Small intestine (tissue), 7 donors: ENCODE measurements around the gene CAMK4. TPM values are rescaled to one million over a fixed set of nuclear protein-coding genes. Genes with fewer than 3 reads are reported as not detected.
A peak's percentile ranks its signal among the peaks of the same experiment; 100 is the strongest.

Source experiments
- DNase-seq, 2 donors: peaks; one replicate each; pipeline versions ENCODE4 v3.0.0 to v3.0.0-alpha.2; 2013
- FAIRE-seq: peaks from 2 replicates; lab custom pipeline; 2012; peaks lifted over from hg19 to GRCh38; lab: Jason Lieb, UNC
- H3K27ac ChIP-seq, 3 donors: one replicate each; pipeline ENCODE4 v1.5.1; 2013; ENCODE audit warnings: low read length in 2 of 3, mild to moderate bottlenecking in 2 of 3, control low read depth in 1 of 3, inconsistent platforms in 1 of 3, low read depth in 1 of 3, moderate library complexity in 1 of 3
- H3K27me3 ChIP-seq, 3 donors: one replicate each; pipeline ENCODE4 v1.6.1; 2013; ENCODE audit warnings: low read length in 3 of 3, inconsistent platforms in 1 of 3; ENCODE audit not compliant: control insufficient read depth in 3 of 3, insufficient read depth in 3 of 3
- H3K36me3 ChIP-seq, 3 donors: one replicate each; pipeline ENCODE4 v1.6.1; 2013; ENCODE audit warnings: low read length in 3 of 3, inconsistent platforms in 1 of 3, low read depth in 1 of 3, mild to moderate bottlenecking in 1 of 3, moderate library complexity in 1 of 3; ENCODE audit not compliant: control insufficient read depth in 3 of 3, insufficient read depth in 2 of 3
- H3K4me1 ChIP-seq, 3 donors: one replicate each; pipeline ENCODE4 v1.6.1; 2013; ENCODE audit warnings: low read length in 2 of 3, inconsistent platforms in 1 of 3, low read depth in 1 of 3, mild to moderate bottlenecking in 1 of 3, moderate library complexity in 1 of 3; ENCODE audit not compliant: control insufficient read depth in 3 of 3, insufficient read depth in 2 of 3
- H3K4me3 ChIP-seq, 3 donors: one replicate each; pipeline ENCODE4 v1.5.1; 2013; ENCODE audit warnings: low read length in 3 of 3, control low read depth in 1 of 3, inconsistent platforms in 1 of 3, low read depth in 1 of 3, mild to moderate bottlenecking in 1 of 3, moderate library complexity in 1 of 3
- H3K9me3 ChIP-seq, 2 donors: one replicate each; pipeline ENCODE4 v1.6.1; 2013; ENCODE audit warnings: low read depth in 1 of 2, low read length in 1 of 2; ENCODE audit not compliant: control insufficient read depth in 2 of 2, insufficient read depth in 1 of 2
- WGBS, 3 donors: extraction: QIAGEN DNeasy Blood & Tissue Kit; methylation state at CpG; one replicate each; pipeline ENCODE4 v1.1.7; 2013; 5-methylcytosine and 5-hydroxymethylcytosine counted together
- polyA plus RNA-seq, 4 donors: library from polyadenylated mRNA; stranded (reverse) in 3 of 4; unstranded in 1 of 4; fragments of 200-250 nt in 3 of 4; fragments of 120-200 nt in 1 of 4; gene quantifications; one replicate each; pipeline versions ENCODE4 v1.2.1 to v1.2.3, GENCODE V29; 2013
- donor health status: healthy with polysubstance abuse.
- donor health status: control.
- donor health status: control.
- donor health status: Bipolar disorder and iron deficiency.
- donor health status: healthy.

The CAMK4 gene
- polyA plus RNA-seq, 4 donors, result 0.89 to 3.2 (median 2.2) TPM

- no peak for FAIRE-seq
- H3K27ac ChIP-seq, result no peak overlapping the region
These were observed 247.9 kb downstream of the CAMK4 start for GRCh38 chr5:111472096-111472495.

GRCh38 chr5:111472579-111472978, 248.4 kb downstream of the CAMK4 start:
- Histone ChIP-seq H3K9me3 (no peaks in the 10 kb centered on the region), H3K4me3 (no peak overlapping the region), H3K27me3 (no peaks in the 10 kb centered on the region), H3K27ac (no peak overlapping the region), H3K4me1 (no peaks in the 10 kb centered on the region), H3K36me3 (no peaks in the 10 kb centered on the region)
- WGBS, 3 donors, result 49 to 58% (median 51%) methylated on average over 3 of the region's 3 CpGs
- FAIRE-seq (no peak), DNase-seq (no peak)

More at GRCh38 chr5:111472096-111472495, 247.9 kb downstream of the CAMK4 start:
- Histone ChIP-seq H3K4me3 (no peak overlapping the region), H3K4me1 (no peaks in the 10 kb centered on the region), H3K9me3 (no peaks in the 10 kb centered on the region), H3K36me3 (no peaks in the 10 kb centered on the region), H3K27me3 (no peaks in the 10 kb centered on the region)
- DNase-seq, result no peak
- WGBS, 3 donors, result 89 to 90% (median 90%) methylated on average over 3 of the region's 3 CpGs

- FAIRE-seq, result peak; percentile 92
These were observed 254.1 kb downstream of the CAMK4 start for GRCh38 chr5:111478266-111478665.

GRCh38 chr5:111478898-111479297, 254.7 kb downstream of the CAMK4 start:
- Histone ChIP-seq H3K9me3 (no peaks in the 10 kb centered on the region), H3K4me3 (no peak overlapping the region), H3K36me3 (peaks cover 0 to 1% (median 0%) of the 10 kb centered on the region in 3 donors), H3K4me1 (no peaks in the 10 kb centered on the region), H3K27ac (no peak overlapping the region), H3K27me3 (no peaks in the 10 kb centered on the region)
- DNase-seq (no peak), FAIRE-seq (no peak)
- WGBS, 3 donors, result 95 to 96% (median 96%) methylated on average over 2 of the region's 2 CpGs

More at GRCh38 chr5:111478266-111478665, 254.1 kb downstream of the CAMK4 start:
- WGBS, 3 donors, result 76 to 93% (median 93%) methylated on average over 1 of the region's 1 CpG
- Histone ChIP-seq H3K36me3 (no peaks in the 10 kb centered on the region), H3K27me3 (no peaks in the 10 kb centered on the region), H3K27ac (no peak overlapping the region), H3K9me3 (no peaks in the 10 kb centered on the region), H3K4me1 (no peaks in the 10 kb centered on the region), H3K4me3 (no peak overlapping the region)
- DNase-seq, result no peak

GRCh38 chr5:111480346-111480745, 256.2 kb downstream of the CAMK4 start:
- FAIRE-seq, result no peak
- Histone ChIP-seq H3K36me3 (peaks cover 0 to 3% (median 0%) of the 10 kb centered on the region in 3 donors), H3K4me3 (no peak overlapping the region), H3K27me3 (no peaks in the 10 kb centered on the region), H3K4me1 (no peaks in the 10 kb centered on the region), H3K9me3 (no peaks in the 10 kb centered on the region), H3K27ac (no peak overlapping the region)
- 54 to 60% (median 57%) methylated on average over 4 of the region's 4 CpGs for WGBS, 3 donors
- DNase-seq, result no peak

DNA sequence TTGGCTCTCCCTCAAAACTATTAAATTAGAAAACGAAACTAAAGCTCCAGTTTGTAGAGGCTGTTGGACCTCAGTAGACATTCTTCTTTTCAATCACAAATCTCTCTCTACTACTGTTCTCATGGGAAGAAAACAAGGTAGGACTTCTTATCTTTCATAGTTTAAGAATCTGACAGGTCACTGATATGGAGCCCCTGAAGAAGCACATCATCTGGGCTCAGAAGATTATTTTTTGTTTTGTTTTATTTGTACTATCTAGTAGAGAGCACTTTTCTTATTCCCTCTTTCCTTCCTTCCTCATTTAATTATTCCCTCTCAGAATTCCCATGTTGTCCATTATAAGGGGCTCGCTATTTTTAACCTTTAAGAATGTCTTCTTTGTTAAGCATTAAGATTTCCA, 261.9 kb downstream of the CAMK4 start:
- H3K27ac ChIP-seq, result no peak overlapping the region
- DNase-seq (no peak), FAIRE-seq (no peak)
- no peaks in the 10 kb centered on the region for H3K4me1 ChIP-seq
- WGBS, 3 donors, result 38 to 69% (median 58%) methylated on average over 2 of the region's 2 CpGs
- H3K36me3 ChIP-seq, result peaks cover 0 to 3% (median 0%) of the 10 kb centered on the region in 3 donors
- H3K27me3 ChIP-seq, result no peaks in the 10 kb centered on the region
- no peaks in the 10 kb centered on the region for H3K9me3 ChIP-seq
- no peak overlapping the region for H3K4me3 ChIP-seq

DNA sequence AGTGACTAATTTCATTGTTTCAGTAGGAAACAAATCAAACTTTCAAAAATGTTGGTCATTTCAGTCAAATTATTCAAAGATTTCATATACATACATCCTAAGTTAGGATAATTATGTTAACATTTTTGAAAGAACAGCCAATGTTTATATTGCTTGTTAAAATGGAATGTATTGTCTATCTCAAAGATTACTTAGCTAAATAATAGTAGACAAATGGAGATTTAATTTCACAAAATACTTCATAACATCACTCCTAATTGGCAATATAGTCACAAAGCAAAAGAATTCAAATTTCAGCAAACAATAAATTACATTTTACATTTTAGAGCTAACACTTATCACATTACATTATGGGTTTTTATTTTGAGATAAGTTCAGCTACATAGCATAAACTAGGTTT, 262.7 kb downstream of the CAMK4 start:
- H3K27ac ChIP-seq, result no peak overlapping the region
- H3K4me1 ChIP-seq, result no peaks in the 10 kb centered on the region
- no peaks in the 10 kb centered on the region for H3K9me3 ChIP-seq
- no peaks in the 10 kb centered on the region for H3K27me3 ChIP-seq
- FAIRE-seq (no peak), DNase-seq (no peak)
- H3K4me3 ChIP-seq, result no peak overlapping the region
- H3K36me3 ChIP-seq, result peaks cover 0 to 3% (median 0%) of the 10 kb centered on the region in 3 donors

GRCh38 chr5:111488353-111488752, 264.2 kb downstream of the CAMK4 start:
- no peak overlapping the region for H3K27ac ChIP-seq
- no peaks in the 10 kb centered on the region for H3K9me3 ChIP-seq
- no peak for DNase-seq
- H3K4me1 ChIP-seq, result no peaks in the 10 kb centered on the region
- H3K27me3 ChIP-seq, result no peaks in the 10 kb centered on the region
- H3K36me3 ChIP-seq, result peaks cover 0 to 3% (median 0%) of the 10 kb centered on the region in 3 donors
- no peak overlapping the region for H3K4me3 ChIP-seq
- no peak for FAIRE-seq

- H3K9me3 ChIP-seq, result no peaks in the 10 kb centered on the region
- WGBS, 3 donors, result 78 to 89% (median 79%) methylated on average over 2 of the region's 2 CpGs
- no peak overlapping the region for H3K27ac ChIP-seq
- H3K4me3 ChIP-seq, result no peak overlapping the region
- FAIRE-seq (no peak), DNase-seq (no peak)
- H3K4me1 ChIP-seq, result no peaks in the 10 kb centered on the region
- H3K36me3 ChIP-seq, result peaks cover 0 to 2% (median 0%) of the 10 kb centered on the region in 3 donors
- H3K27me3 ChIP-seq, result no peaks in the 10 kb centered on the region
These were observed 268.8 kb downstream of the CAMK4 start for GRCh38 chr5:111493031-111493430.
